ENCODE measurements around the gene SRRT.

GRCh38 chr7:100901921-100902332 lies 27.0 kb downstream of the SRRT start:
- TF ChIP-seq EZH2 (IDR thresholded peaks at IDR 0.05; ENCODE audit: borderline replicate concordance, low read depth, low read length, severe bottlenecking) = no peak
- TF ChIP-seq POLR2AphosphoS5 (IDR thresholded peaks at IDR 0.05; ENCODE audit: insufficient read depth, low read depth, low read length) = no peak
- TF ChIP-seq CTCF (IDR thresholded peaks at IDR 0.05; ENCODE audit: extremely low read depth in 1 of 2, insufficient read depth in 1 of 2, low read depth in 1 of 2, low read length in 2 of 2) = no peak
- no peak for TF ChIP-seq POLR2A (IDR thresholded peaks at IDR 0.05; ENCODE audit: low read depth, low read length)
- TF ChIP-seq FOS (IDR thresholded peaks at IDR 0.05; ENCODE audit: borderline replicate concordance, insufficient read depth, low read length) = no peak
